ENCODE measurements around the gene MTHFR. TPM values are rescaled to one million over a fixed set of nuclear protein-coding genes. Genes with fewer than 3 reads are reported as not detected.

The MTHFR gene
- 21.2 and 25.8 TPM in 2 replicates for polyA plus RNA-seq
- 57.5 and 59.6 TPM in 2 replicates for polyA minus RNA-seq

- H2AFZ ChIP-seq (ENCODE audit: low read depth, low read length): peak within 1 kb of the TSS; percentile 74
- H3K27ac ChIP-seq (ENCODE audit: low read length): peak within 1 kb of the TSS; percentile 86
- H3K79me2 ChIP-seq (replicated peaks; ENCODE audit: insufficient read depth, low read length): peaks cover 48% of the 10 kb centered on the region
- TF ChIP-seq TAF1 (IDR thresholded peaks at IDR 0.05; ENCODE audit: low read depth) (peak; percentile 79), POLR2AphosphoS5 (IDR thresholded peaks at IDR 0.05) (peak; percentile 79), EP300 (conservative IDR thresholded peaks at IDR 0.05; ENCODE audit: poor library complexity, severe bottlenecking) (peak; percentile 79), EZH2 (IDR thresholded peaks at IDR 0.05; ENCODE audit: borderline replicate concordance, insufficient read depth, low read length, poor library complexity, severe bottlenecking) (no peak), MXI1 (conservative IDR thresholded peaks at IDR 0.05; ENCODE audit: poor library complexity, severe bottlenecking) (peak; percentile 90), REST (IDR thresholded peaks at IDR 0.05; ENCODE audit: borderline replicate concordance) (peak; percentile 70), SMC3 (conservative IDR thresholded peaks at IDR 0.05; ENCODE audit: poor library complexity) (peak; percentile 18), CTCF (IDR thresholded peaks at IDR 0.05; ENCODE audit: poor library complexity, severe bottlenecking) (peak; percentile 34), RAD21 (conservative IDR thresholded peaks at IDR 0.05) (peak; percentile 19)
- no peaks in the 10 kb centered on the region for H3F3A ChIP-seq (ENCODE audit: insufficient read depth, low read length, poor library complexity, severe bottlenecking)
- H3K9me2 ChIP-seq (ENCODE audit: insufficient read depth, low read length): no peaks in the 10 kb centered on the region
- peak within 1 kb of the TSS; percentile 99 for H3K4me3 ChIP-seq (ENCODE audit: low read length)
- no peaks in the 10 kb centered on the region for H3K9me3 ChIP-seq (ENCODE audit: low read length)
- H3K36me3 ChIP-seq (ENCODE audit: insufficient read depth, low read length): no peaks in the 10 kb centered on the region
- H3K27me3 ChIP-seq (ENCODE audit: insufficient read depth, low read depth, low read length): no peaks in the 10 kb centered on the region
- H3K9ac ChIP-seq (ENCODE audit: low read length): peak within 1 kb of the TSS; percentile 93
- H4K20me1 ChIP-seq (ENCODE audit: insufficient read depth): no peaks in the 10 kb centered on the region
- H3K4me2 ChIP-seq (ENCODE audit: low read length): peak within 1 kb of the TSS; percentile 99
Measured at GRCh38 chr1:11805422-11806306, at the start of gene MTHFR, which contains the start of gene CLCN6. Gene MTHFR (minus strand): TSS chr1:11805964. CDS start chr1:11803116, 2,848 bp downstream. Gene CLCN6 (plus strand): TSS chr1:11806191. CDS start chr1:11806263, 72 bp downstream.

GRCh38 chr1:11855430-11855829, 49.7 kb upstream of the MTHFR start:
- Histone ChIP-seq H3K9me2 (ENCODE audit: insufficient read depth, low read length) (no peaks in the 10 kb centered on the region), H4K20me1 (ENCODE audit: insufficient read depth) (no peaks in the 10 kb centered on the region), H3K27me3 (ENCODE audit: insufficient read depth, low read depth, low read length) (peaks cover 37% of the 10 kb centered on the region), H3F3A (ENCODE audit: insufficient read depth, low read length, poor library complexity, severe bottlenecking) (no peaks in the 10 kb centered on the region), H3K27ac (ENCODE audit: low read length) (no peak overlapping the region), H3K4me2 (ENCODE audit: low read length) (no peak overlapping the region), H2AFZ (ENCODE audit: low read depth, low read length) (no peak overlapping the region), H3K9me3 (ENCODE audit: low read length) (no peaks in the 10 kb centered on the region), H3K36me3 (ENCODE audit: insufficient read depth, low read length) (no peaks in the 10 kb centered on the region), H3K79me2 (replicated peaks; ENCODE audit: insufficient read depth, low read length) (no peaks in the 10 kb centered on the region), H3K9ac (ENCODE audit: low read length) (no peak overlapping the region), H3K4me3 (ENCODE audit: low read length) (no peak overlapping the region)
- TF ChIP-seq MXI1 (conservative IDR thresholded peaks at IDR 0.05; ENCODE audit: poor library complexity, severe bottlenecking) (no peak), REST (IDR thresholded peaks at IDR 0.05; ENCODE audit: borderline replicate concordance) (no peak), EP300 (conservative IDR thresholded peaks at IDR 0.05; ENCODE audit: poor library complexity, severe bottlenecking) (no peak), TAF1 (IDR thresholded peaks at IDR 0.05; ENCODE audit: low read depth) (no peak), EZH2 (IDR thresholded peaks at IDR 0.05; ENCODE audit: borderline replicate concordance, insufficient read depth, low read length, poor library complexity, severe bottlenecking) (no peak), POLR2AphosphoS5 (IDR thresholded peaks at IDR 0.05) (no peak), CTCF (IDR thresholded peaks at IDR 0.05; ENCODE audit: poor library complexity, severe bottlenecking) (no peak), RAD21 (conservative IDR thresholded peaks at IDR 0.05) (no peak), SMC3 (conservative IDR thresholded peaks at IDR 0.05; ENCODE audit: poor library complexity) (no peak)

Data from neural cell (in vitro differentiated cells).